HepG2 (cell line): ENCODE data around the gene PTCRA. TPM values are rescaled to one million over a fixed set of nuclear protein-coding genes. Genes with fewer than 3 reads are reported as not detected.
A peak's percentile ranks its signal among the peaks of the same experiment; 100 is the strongest.

ENCODE experiments used
- ATF1 ChIP-seq: IDR thresholded peaks from 2 replicates; pipeline ENCODE4 v1.6.1; 2016; ENCODE audit warnings: mild to moderate bottlenecking, control low read depth
- BRCA1 ChIP-seq: sonication (generic); formaldehyde crosslinking; IDR thresholded peaks from 2 replicates; pipeline ENCODE4 v1.4.0; 2020; ENCODE audit warnings: missing genetic modification reagents
- CEBPB ChIP-seq: IDR thresholded peaks from 2 replicates; pipeline ENCODE4 v1.6.1; 2011; ENCODE audit warnings: low read depth, low read length, improper control_type of control experiment, borderline replicate concordance
- HMG20A ChIP-seq: IDR thresholded peaks from 2 replicates; pipeline ENCODE4 v1.6.1; 2016; ENCODE audit warnings: borderline replicate concordance
- ISL2 ChIP-seq: sonication (generic); formaldehyde crosslinking; IDR thresholded peaks from 2 replicates; pipeline ENCODE4 v1.5.0; 2020; ENCODE audit warnings: missing genetic modification reagents
- NCOA2 ChIP-seq: sonication (generic); formaldehyde crosslinking; IDR thresholded peaks from 2 replicates; pipeline ENCODE4 v1.8.0; 2022; ENCODE audit warnings: inconsistent platforms
- SOX6 ChIP-seq, 2 experiments: fragments of 450-650 bp in 1 of 2; sonication (generic) in 1 of 2; formaldehyde crosslinking in 1 of 2; IDR thresholded peaks; 2 replicates each; pipeline versions ENCODE4 v1.4.0 to v1.6.1; 2017 to 2020; ENCODE audit warnings: antibody characterized with exemption in 1 of 2, mild to moderate bottlenecking in 1 of 2, missing genetic modification reagents in 1 of 2
- TBX2 ChIP-seq: sonication (generic); formaldehyde crosslinking; IDR thresholded peaks from 2 replicates; pipeline ENCODE4 v1.5.0; 2020; ENCODE audit warnings: missing genetic modification reagents, mild to moderate bottlenecking, borderline replicate concordance
- TOE1 ChIP-seq: sonication (generic); formaldehyde crosslinking; IDR thresholded peaks from 2 replicates; pipeline ENCODE4 v1.4.0; 2020; ENCODE audit warnings: mild to moderate bottlenecking, missing genetic modification reagents
- ZNF3 ChIP-seq: IDR thresholded peaks from 2 replicates; pipeline ENCODE4 v1.7.0; 2017; ENCODE audit warnings: inconsistent platforms
- ZNF318 ChIP-seq: sonication (generic); formaldehyde crosslinking; IDR thresholded peaks from 2 replicates; pipeline ENCODE4 v1.4.0; 2020; ENCODE audit warnings: mild to moderate bottlenecking, missing genetic modification reagents
- ZNF350 ChIP-seq: sonication (generic); formaldehyde crosslinking; IDR thresholded peaks from 2 replicates; pipeline ENCODE4 v1.4.0; 2020; ENCODE audit warnings: mild to moderate bottlenecking, low read depth, missing genetic modification reagents, borderline replicate concordance
- ZNF577 ChIP-seq: sonication (generic); formaldehyde crosslinking; IDR thresholded peaks from 2 replicates; pipeline ENCODE4 v1.4.0; 2020; ENCODE audit warnings: mild to moderate bottlenecking, low read depth, missing genetic modification reagents, borderline replicate concordance
- ZSCAN20 ChIP-seq: sonication (generic); formaldehyde crosslinking; IDR thresholded peaks from 2 replicates; pipeline ENCODE4 v1.4.0; 2020; ENCODE audit warnings: missing genetic modification reagents, mild to moderate bottlenecking, borderline replicate concordance
- ZSCAN30 ChIP-seq: sonication (generic); formaldehyde crosslinking; IDR thresholded peaks from 2 replicates; pipeline ENCODE4 v1.5.0; 2020; ENCODE audit warnings: mild to moderate bottlenecking, missing genetic modification reagents
- polyA plus RNA-seq, 8 experiments: library from polyadenylated mRNA; depleted of rRNA in 3 of 8; stranded (reverse) in 7 of 8; unstranded in 1 of 8; fragments of >200 nt; fragmentation: Illumina TruSeq in 4 of 8; extraction: Trizol in 4 of 8; gene quantifications; 2 replicates each; pipeline versions ENCODE4 v1.2.1 to v1.2.3, GENCODE V29; 2011 to 2016; ENCODE audit warnings: low read depth in 4 of 8, missing spikeins in 1 of 8, mixed read lengths in 1 of 8; ENCODE audit not compliant: insufficient read depth in 1 of 8
- total RNA-seq, 5 experiments: library from RNA; depleted of rRNA; stranded (reverse); fragments of >200 nt; fragmentation: Illumina TruSeq; extraction: Trizol; gene quantifications; 2 replicates each; pipeline ENCODE4 v1.2.3, GENCODE V29; 2016; ENCODE audit warnings: low read depth in 1 of 5
- TF ChIP-seq, protein P1 (sequence below): sonication (generic); formaldehyde crosslinking; IDR thresholded peaks from 2 replicates; pipeline ENCODE4 v1.4.0; 2020; ENCODE audit warnings: missing genetic modification reagents, mild to moderate bottlenecking, borderline replicate concordance
- TF ChIP-seq, protein P2 (sequence below): sonication (generic); formaldehyde crosslinking; IDR thresholded peaks from 2 replicates; pipeline ENCODE4 v1.4.0; 2020; ENCODE audit warnings: mild to moderate bottlenecking, missing genetic modification reagents

Gene PTCRA
- total and polyA plus RNA-seq, 2 of the 13 experiments (the other 11 are each of a cell fraction or from before 2014, with no cell fraction given), result not detected

DNA sequence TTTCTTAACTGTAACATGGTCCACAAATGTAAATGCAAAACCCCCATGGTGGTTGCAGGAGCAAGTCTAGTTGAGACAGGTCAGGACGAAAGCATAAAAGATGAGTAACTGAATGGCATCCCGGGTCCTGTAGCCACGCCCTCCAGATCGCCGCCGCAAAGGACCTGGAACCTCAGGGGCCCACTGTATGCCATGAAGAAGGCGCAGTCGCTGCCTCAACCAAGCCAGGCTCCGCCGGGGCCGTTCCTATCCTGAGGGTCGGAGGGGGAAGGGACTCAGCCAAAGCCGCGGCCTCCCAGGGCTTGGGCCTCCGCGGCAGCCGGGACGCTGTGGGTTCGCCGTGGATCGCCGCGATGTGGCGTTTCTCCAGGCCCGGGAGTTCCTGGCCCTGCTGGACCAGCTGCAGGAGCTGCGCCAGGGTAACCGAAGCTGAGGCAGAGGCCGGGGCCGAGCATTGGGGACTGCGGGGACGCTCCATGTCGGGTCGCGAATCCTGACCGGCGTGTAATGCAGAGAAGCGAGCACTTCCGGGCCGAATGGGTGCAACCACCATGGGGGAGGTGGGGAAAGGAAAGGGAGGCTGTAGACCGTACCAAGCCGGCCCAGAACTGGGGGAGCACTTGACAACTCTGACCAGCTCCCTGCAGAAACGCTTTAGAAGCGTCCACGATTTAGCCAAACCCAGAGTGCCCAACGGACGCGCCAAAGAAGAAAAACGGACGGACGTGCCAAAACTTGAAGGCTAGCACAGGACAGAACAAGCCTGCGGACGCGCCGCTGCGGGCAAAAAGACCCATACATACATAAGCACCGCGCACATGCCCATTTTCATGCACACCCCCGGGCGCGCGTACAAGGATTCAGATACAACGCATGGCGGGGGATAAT lies 25.3 kb upstream of the PTCRA start (continued):
- no peak for TF ChIP-seq CEBPB
- peak; percentile 99 for TF ChIP-seq ZNF318 (CRISPR knock-in tag)
- no peak for TF ChIP-seq SOX6 (IDR thresholded peaks at IDR 0.05)
- TF ChIP-seq SOX6 (CRISPR knock-in tag; IDR thresholded peaks at IDR 0.05), result peak; percentile 86
- TF ChIP-seq TOE1 (CRISPR knock-in tag), result 0 out of 2 replicates have a peak, but pooled peaks have one; percentile 39
- peak; percentile 90 for TF ChIP-seq TBX2 (CRISPR knock-in tag)
- TF ChIP-seq, protein P1, sequence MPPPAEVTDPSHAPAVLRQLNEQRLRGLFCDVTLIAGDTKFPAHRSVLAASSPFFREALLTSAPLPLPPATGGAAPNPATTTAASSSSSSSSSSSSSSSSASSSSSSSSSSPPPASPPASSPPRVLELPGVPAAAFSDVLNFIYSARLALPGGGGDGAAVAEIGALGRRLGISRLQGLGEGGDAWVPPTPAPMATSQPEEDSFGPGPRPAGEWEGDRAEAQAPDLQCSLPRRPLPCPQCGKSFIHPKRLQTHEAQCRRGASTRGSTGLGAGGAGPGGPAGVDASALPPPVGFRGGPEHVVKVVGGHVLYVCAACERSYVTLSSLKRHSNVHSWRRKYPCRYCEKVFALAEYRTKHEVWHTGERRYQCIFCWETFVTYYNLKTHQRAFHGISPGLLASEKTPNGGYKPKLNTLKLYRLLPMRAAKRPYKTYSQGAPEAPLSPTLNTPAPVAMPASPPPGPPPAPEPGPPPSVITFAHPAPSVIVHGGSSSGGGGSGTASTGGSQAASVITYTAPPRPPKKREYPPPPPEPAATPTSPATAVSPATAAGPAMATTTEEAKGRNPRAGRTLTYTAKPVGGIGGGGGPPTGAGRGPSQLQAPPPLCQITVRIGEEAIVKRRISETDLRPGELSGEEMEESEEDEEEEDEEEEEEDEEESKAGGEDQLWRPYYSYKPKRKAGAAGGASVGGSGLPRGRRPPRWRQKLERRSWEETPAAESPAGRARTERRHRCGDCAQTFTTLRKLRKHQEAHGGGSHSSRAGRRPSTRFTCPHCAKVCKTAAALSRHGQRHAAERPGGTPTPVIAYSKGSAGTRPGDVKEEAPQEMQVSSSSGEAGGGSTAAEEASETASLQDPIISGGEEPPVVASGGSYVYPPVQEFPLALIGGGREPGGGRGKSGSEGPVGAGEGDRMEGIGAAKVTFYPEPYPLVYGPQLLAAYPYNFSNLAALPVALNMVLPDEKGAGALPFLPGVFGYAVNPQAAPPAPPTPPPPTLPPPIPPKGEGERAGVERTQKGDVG, result peak; percentile 89
- TF ChIP-seq HMG20A (CRISPR knock-in tag), result no peak
- TF ChIP-seq BRCA1 (CRISPR knock-in tag), result peak; percentile 34; the same call in 1 of the 2 replicates
- peak; percentile 34; the same call in 1 of the 2 replicates for TF ChIP-seq NCOA2 (CRISPR knock-in tag)
- peak; percentile 97 for TF ChIP-seq ZSCAN30
- peak; percentile 61; the same call in 1 of the 2 replicates for TF ChIP-seq ZSCAN20
- no peak for TF ChIP-seq ZNF3 (CRISPR knock-in tag)
- peak; percentile 69 for TF ChIP-seq ISL2 (CRISPR knock-in tag)
- TF ChIP-seq ATF1 (CRISPR knock-in tag), result no peak
- TF ChIP-seq, protein P2, sequence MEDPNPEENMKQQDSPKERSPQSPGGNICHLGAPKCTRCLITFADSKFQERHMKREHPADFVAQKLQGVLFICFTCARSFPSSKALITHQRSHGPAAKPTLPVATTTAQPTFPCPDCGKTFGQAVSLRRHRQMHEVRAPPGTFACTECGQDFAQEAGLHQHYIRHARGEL (CRISPR knock-in tag), result peak; percentile 96
- TF ChIP-seq ZNF350 (CRISPR knock-in tag), result peak; percentile 99
- TF ChIP-seq ZNF577, result no peak
